ENCODE results near the gene PROX1.

The PROX1 gene

DNA sequence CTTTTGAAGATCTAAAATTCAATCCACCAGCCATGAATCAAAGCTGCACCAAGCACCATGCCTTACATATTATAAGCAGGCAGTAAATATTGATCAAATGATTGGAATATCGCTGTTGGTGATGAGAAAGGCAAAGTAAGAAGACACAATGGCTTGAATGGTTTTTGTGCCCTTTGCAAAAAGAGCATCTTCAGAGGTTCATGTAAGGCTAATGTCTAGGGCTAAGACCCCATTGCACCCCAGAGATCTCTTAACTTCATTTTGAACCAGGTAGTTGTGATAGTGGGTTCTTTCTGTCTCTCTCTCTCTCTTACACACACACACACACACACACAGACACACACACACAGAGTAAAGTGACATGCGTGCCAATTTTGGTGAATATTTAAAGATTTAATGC, 12.0 kb downstream of the PROX1 start:
- no peak for DNase-seq (ENCODE audit: low read depth)

DNA sequence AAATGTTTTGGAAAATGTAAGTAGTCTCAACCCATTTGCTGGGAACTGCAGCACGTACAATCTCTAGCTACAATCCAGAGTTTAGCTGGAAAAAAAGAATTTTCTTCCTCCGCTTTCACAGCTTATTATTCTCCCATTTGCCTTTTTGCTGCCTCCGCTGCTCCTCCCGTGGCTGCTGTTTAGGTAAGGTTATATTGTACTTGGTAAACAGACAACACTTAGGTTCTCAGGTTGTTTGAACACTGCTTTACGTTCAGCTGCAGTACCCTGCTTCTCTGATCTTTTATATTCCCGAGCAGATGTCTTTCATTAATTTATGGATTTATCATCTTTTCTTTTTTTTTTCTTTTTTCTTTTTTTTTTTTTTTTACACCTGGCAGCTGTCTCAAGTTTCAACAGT, 14.3 kb downstream of the PROX1 start:
- no peak for DNase-seq (ENCODE audit: low read depth)

DNA sequence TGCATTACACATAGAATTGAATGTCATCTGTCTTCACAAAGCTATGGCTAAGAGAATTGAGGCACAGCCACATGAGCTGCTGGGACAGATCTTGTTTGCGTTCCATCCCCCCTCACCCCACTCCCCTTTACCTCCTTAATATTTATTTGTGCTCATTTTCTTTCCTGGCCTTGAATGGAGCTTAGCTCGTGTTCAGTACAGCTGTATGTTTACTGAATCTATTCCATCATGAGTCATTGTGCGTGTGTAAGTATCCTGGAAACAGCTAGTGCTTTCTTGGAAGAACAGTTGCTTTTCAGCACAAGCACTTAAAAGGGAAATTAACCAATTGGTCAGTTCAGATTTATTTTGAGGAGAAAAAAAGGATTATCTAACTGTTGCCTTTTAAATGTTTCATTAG, 14.7 kb downstream of the PROX1 start:
- DNase-seq (ENCODE audit: low read depth), result no peak

DNA sequence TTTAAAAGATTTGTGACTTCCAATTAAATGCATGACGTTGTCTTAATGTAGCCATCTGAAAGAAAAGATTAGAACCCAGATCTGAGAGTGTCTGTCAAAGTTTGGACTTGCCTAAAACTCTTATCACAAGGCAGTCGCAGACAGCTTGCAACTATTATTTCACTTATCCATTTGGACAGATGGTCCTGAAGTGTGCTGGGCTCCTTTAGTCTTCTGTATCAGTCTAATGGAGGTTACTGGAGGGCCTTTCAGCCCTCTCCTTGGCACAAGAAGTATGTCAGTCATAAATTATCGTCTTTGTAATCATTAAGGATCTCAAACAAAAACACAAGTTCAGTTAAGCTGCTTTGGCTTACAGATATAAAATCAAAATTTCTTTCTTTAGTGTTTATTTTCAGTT, 15.5 kb downstream of the PROX1 start:
- no peak for DNase-seq (ENCODE audit: low read depth)

DNA sequence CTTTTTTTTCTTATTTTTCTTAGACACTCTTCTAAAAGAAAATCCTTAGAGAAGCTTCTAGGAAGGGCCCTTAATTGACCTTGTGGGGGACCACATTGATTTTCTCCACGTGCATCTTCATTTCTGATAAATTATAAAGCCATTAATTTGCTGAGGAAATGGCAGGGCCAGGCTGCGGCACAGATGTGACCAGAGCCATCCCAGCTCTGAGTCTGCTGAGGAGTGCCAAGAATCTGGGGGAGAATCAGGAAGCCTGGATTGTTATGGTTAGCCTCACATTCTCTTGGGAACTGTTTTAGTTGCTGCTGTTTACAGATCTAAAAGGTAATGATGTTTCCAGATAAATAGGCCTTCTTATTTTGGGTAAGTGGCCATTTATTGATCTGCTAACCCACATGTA, 16.2 kb downstream of the PROX1 start:
- DNase-seq (ENCODE audit: low read depth), result no peak

DNA sequence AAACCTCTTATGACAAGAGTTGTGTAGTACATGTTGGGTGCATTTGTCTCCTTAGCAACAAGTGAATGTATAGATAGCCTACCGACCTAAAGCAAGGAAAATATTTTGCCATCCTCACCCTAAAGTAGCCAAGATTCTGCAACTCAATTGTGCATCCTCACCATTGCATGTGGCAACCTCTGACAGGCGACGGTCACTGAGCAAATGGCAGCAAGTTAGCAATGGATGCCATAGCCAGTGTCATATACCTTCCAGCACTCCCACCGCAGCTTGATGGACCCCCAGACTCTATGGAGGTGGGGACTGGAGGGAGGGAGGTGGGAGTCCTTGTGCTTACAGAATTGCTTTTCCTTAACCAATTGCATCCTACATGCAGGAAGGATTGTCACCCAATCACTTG, 17.0 kb downstream of the PROX1 start:
- no peak for DNase-seq (ENCODE audit: low read depth)

DNA sequence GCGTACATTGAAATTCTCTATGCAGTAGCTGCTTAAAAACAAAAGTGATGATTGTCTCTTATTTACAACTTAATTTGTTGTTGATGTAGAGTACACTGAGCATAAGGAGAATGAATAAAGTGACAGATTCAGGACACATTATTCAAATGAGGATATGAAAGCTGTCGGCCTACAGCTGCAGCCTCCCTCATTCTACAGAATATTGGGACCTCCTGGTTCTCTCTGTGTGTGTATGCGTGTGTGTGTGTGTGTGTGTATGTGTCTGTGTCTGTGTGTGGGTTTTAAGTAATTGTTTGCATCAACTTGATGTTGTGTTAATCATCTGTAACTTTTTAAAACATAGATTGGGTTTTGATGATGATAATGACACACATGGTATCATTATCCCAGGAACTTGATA, 17.9 kb downstream of the PROX1 start:
- no peak for DNase-seq (ENCODE audit: low read depth)

DNA sequence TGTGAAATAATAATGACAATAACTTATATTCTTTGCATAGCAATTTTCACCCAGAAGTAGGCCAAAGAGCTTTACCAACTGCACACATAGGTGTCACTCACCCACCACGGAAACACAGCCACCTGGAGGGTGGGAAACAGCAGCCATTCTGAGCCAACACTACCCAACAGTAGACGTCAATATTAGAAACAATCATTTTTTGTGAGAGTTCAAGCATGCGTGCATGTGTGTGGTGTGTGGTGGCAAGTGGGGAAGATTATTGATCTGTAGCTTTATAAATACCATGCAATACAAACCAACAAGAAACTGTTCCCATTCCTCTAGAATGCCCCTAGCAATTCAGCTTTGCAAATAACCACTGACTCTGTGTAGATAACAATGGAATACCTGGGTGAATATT, 19.1 kb downstream of the PROX1 start:
- no peak for DNase-seq (ENCODE audit: low read depth)

DNA sequence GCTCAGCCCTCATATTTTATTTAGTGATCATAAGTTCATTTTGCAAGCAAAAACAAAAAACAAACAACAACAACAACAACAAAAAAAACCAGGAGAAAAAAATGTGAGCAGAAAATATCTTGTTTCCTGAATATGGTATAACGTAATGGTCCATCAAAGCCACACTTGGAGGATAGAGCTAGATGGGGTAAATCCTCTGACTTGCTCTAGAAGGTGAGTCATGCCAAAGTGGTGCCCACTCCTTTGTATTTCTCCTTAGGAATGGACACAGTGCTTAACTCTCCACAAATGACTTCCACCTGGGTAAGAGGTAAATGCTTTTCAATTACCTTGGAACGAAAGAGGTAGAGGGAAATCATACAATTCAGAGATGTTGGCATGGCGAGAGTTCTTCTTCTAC, 20.6 kb downstream of the PROX1 start:
- no peak for DNase-seq (ENCODE audit: low read depth)

DNA sequence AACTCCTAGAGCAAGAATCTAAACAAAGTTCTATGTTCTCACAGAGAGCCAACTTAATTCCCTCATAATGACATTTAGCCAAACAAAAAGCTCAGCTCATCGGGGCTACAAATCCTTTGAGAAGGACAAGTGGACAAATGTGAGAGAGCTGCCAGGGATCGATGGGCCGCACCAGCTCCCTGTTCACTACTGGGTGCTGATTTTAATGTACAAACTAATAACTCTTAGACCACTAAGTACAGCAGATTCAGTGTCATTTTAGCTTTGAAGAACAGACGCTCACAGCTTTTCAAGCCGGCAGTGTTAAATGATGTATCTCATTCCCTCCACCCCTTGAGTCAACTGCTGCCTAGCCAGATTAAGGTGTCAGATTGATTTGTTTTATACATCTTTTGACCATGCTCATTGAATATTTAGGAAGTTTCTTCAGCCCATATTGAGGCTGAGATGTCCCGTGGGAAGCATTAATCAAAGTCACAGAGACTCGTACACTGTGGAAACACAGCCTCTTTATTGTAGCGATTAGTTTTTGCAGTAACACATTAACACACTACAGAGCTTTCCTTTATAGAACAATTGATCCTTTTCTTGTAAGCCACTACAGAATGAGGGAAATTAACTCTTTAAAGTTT, 21.1 kb downstream of the PROX1 start:
- DNase-seq (ENCODE audit: low read depth), result no peak

DNA sequence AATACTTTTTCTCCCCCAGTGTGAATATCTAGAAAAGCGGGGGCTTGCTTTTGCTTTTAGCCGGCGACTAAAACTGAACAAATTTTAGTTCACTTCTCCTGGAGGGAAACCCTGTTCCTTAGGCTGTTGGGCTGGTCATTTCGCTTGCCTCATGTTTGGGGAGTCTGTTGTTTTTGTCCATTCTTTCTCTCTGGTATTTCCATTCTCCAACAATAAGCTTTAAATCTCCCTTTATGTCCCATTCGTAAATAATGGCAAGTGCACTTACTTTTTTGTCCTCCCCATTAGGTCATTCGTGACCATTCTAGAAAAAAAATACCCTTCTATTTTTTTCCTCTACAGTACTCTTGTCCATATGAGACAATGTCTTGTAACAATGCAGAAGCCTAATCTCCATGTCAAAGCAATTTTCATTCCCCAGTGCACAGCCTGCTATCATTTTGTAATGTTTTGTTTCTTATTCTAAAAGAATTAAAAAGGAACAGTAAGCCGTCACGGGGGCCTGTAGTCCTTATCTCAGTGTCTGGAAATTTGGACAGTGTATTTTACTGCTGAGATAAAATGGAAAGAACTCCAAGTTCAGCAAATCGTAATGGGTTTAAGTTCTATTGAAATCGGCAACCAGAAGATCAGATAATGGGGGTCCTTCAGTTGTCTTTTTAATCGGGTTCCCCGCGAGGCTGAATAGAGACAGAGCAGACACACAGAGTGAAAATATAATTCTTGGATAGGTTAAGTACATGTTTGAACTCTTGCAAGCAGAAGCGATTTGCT, 21.8 kb downstream of the PROX1 start:
- no peak for DNase-seq (ENCODE audit: low read depth)

DNA sequence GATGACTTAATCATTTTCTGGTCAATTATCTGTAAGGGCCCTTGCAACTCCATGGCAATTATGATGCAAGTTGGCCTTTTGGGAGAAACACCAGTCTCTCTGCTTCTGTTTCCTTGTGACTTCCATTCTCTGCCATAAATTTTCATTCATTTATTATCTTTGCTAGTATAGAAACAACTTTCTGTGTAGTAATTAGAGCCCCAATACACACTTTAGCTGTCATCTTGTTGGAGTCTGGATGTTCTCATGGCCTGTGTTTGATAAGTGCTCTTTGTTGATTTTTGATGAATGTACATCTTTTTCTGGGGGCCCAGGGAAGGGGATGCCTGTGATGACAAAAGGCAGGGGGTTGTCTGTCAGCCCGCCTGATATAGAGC, 22.4 kb downstream of the PROX1 start:
- no peak for DNase-seq (ENCODE audit: low read depth)

DNA sequence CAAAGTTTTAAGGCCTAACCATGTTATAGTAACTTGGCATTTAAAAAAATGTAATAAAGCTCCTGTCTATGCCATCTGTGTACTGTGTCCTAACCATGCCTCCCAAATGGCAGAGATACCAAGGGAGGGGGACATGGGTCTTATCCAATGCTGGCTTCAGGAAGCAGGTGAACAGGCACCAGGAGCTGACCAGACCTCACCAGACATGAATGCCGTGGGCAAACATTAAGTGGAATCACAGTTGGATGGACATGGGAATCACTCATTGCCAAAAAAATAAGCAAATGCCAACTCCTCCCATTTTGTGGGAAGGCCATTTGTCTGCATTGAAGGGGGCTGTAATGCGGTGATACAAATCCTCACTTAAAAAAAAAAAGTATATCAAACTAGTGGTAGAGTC, 22.9 kb downstream of the PROX1 start:
- DNase-seq (ENCODE audit: low read depth), result no peak

DNA sequence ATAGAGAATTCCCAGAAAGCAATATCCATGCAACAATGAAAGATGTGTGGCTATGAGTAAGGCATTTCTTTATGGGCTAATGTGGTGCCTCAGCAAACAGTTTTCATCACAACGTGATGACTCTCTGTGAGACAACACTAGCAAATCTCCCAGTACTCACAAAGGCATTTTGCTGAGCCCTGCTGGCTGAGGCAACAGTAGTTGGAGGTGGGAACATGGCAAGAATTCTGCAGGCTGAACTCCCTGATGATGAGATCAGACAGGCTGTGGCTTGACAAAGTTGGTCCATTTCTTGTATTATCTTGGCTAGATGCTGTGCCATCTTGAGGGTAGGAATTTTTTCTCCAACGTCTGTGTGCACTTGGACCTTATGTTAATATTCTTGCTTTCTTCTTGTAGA, 24.6 kb downstream of the PROX1 start:
- DNase-seq (ENCODE audit: low read depth), result no peak

DNA sequence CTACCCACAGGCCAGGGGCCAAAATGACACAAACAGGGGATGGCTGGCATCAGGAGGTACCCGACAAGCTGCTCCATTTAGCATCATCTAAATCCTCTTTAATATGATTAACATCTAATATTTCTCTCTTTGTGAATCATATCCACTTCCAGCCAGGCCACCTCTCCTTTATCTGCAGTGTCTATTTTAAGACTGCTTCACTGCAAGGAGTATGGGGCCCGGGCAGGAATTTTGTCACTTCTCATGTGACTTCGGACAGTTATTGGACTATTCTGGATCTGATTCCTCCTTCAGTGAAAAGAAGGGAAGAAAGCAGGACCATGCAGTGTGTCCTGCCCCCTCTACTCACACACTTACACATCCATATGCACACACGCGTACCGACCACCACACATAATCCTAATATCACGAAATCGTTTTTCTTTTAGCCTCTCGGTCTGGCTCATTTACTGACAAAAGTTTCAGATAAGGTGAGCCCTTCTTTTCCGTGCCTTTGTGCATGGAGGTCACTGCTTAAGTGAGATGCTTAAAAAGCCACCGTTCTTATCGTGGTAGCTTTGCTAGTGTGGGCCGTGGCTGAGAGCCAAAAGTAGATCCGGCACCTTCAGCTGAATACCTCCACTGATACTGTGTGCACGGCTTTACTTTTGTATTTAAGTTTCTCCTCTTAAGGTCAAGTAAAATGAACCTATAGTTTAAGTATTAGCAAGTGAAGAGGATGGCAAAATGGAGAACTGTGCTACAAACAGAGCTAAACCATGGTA, 26.0 kb downstream of the PROX1 start:
- no peak for DNase-seq (ENCODE audit: low read depth)

DNA sequence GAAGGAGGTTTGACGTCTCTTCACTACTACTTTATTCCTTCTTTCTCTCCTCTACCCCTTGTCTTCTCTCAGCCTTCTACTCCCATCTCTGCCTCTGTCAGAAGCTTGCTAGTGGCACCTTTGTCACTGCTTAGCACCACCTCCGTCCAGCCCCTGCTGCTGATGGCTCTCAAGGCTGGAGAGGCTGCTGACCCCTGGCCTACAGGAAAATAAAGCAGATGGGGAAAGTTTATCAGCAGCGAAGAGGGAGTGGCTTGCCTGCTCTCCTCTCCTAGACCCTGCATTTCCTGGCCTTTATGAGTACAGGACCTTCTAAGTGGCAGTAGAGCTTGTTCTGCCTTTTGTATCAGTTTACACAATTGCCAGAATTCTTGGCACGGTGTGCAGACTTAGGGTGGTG, 27.0 kb downstream of the PROX1 start:
- DNase-seq (ENCODE audit: low read depth), result no peak

DNA sequence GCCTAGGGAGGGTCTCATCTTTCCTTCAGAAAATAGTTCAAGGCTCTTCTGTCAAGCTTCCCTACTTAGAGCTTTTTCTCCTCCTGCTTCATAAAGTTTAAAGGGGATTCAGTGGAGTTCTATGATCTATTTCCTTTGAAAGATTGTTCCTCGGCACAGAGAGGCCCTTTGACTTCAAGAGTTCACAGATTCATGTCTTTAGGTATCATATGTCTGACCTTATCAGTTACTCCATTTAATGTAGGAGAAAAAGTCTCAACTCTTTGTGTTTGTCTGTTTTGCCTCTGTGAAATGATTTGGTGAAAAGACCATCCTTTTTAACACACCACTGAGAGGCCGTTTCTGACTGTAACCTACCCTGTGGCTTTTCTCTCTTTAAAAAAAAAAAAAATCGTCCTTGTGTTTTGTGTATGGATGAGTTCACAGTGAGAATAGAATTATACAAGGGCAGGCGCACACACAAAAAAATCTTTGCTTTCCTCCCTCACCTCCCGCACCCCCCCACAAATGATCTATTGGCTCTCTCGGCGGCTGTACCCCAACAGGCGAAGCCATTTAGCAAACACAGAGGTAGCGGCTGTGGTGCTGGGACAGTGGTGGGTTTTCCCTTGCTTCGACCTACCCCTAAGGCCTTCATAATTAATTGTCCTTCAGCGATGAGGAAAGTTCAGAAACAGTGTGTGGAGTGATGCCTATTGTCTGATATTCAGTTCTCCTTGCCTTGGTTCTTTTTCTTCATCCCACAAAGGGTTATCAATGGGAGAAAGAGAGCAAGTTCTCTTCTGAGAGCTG, 29.6 kb downstream of the PROX1 start:
- DNase-seq (ENCODE audit: low read depth), result no peak

DNA sequence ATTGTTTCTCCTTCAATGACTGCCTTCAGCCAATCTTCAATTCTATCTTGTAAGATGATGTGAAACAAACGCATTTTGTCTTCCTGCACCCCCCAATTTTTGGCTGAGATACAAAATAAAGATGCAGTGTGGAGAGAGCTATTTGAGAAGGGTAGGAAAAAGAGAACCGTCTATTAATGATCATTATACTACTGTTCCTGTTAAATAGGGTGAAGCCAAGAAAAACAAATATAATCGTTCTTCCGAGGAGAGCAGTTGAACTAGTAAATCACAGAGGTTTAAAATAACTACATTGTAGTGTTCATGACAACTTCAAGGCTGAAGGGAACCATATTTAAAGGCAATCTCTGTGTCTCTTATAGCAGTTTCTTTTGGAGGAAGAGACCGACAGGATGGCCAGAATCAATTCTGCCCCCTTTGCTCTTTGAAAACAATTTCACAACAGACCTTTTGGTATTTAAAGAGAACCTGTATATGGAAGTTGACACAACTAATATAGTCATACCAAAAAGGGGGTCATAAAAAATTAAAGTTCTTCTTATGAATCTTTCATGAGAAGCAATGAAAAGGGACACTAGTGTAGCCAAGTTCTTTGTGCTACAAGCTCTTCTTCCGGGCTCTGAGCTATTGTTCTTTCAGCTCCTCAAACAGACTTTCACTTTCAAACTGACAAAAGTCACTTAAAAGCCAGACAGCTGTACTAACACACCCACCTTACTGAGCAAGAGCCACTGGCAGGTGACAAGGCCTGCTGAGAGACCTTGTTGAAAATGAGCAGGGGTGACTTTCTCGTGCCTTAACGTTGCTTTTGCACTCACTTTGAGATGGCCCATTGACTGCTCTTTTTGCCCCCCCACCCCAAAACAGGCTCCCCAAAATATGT, 30.9 kb downstream of the PROX1 start:
- DNase-seq (ENCODE audit: low read depth), result no peak

DNA sequence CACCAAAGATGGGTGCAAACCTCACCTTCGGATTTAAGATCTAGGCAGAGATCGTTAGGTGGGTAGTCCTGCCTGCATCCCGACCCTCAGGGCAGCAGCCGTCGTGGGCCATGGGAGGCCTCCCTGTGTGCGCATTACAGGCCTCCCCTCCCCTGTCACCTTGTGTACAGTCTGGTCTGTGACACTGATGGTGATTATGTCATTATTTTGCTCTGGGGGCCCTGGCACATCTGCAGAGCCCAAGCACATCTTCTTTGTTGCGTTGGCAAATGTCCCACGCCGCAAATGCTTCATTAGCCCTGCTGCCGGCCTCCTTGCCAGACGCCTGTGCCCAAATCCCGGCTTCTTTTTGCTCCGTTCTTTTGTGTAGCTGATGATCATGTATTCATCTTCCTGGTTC, 31.7 kb downstream of the PROX1 start:
- DNase-seq (ENCODE audit: low read depth), result no peak

DNA sequence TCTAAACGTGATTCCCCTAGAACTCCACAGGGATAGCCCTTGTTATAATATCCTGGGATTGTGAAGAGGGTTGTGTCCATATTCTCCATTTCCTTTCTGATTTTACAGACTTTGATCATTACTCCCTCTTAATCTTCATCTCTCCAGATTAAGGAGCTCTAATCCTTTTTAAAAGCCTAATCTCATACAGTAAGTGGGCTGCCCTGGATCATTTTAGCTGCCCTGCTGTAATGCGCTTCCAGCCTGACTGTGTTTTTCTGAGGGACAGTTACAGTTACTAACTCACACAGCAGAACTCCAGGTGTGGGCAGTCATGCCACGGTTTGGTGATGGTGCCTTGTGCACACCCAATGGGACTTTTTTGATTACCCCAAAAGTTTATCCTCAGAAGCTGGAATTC, 33.5 kb downstream of the PROX1 start:
- no peak for DNase-seq (ENCODE audit: low read depth)

DNA sequence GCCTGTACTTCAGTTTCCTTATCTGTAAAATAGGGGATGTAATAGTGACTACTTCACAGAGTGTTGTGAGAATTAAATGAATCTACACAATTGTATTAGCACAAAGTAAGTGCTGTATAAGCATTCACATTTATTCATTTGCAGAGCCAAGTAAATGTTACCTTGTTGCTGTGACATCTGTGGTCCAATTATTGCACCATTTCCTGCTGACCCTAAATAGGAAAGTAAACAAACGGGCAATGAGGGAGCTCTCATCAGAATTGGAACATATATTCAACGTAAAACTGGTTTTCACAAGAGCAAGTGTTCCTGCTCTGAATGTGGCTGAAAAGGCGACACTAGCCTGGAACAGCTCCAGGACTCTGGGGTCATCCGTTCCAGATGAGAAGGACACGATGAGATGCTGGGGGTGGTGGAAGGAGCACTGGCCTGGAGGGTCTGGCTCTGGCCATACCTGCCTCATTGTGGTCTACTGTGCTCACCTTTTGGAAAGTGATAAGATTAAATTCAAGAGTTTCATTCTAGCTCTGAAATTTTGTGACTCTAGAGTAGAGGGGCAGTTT, 34.5 kb downstream of the PROX1 start:
- no peak for DNase-seq (ENCODE audit: low read depth)
